Tibial nerve (tissue), 4 donors: ENCODE results near the gene NTNG1.

Source experiments
- EP300 ChIP-seq, 2 donors: sonication (generic); formaldehyde crosslinking; IDR thresholded peaks; one replicate each; pipeline ENCODE4 v1.6.1; 2017; ENCODE audit warnings: antibody characterized with exemption in 2 of 2, mild to moderate bottlenecking in 1 of 2
- POLR2A ChIP-seq, 2 donors: fragments of 450-650 bp; IDR thresholded peaks; one replicate each; pipeline ENCODE4 v1.6.1; 2017; ENCODE audit warnings: antibody characterized with exemption in 2 of 2, mild to moderate bottlenecking in 2 of 2, moderate library complexity in 2 of 2
- TF ChIP-seq, protein P1 (sequence below), 5 experiments: fragments of 200-600 bp in 3 of 5; fragments of 450-650 bp in 2 of 5; sonication (generic) in 3 of 5; IDR thresholded peaks; one replicate each; pipeline ENCODE4 v1.5.1; 2016 to 2019; ENCODE audit warnings: antibody characterized with exemption in 5 of 5, mild to moderate bottlenecking in 3 of 5, moderate library complexity in 2 of 5

GRCh38 chr1:107501081-107501605 lies 360.3 kb downstream of the NTNG1 start:
- TF ChIP-seq, protein P1, sequence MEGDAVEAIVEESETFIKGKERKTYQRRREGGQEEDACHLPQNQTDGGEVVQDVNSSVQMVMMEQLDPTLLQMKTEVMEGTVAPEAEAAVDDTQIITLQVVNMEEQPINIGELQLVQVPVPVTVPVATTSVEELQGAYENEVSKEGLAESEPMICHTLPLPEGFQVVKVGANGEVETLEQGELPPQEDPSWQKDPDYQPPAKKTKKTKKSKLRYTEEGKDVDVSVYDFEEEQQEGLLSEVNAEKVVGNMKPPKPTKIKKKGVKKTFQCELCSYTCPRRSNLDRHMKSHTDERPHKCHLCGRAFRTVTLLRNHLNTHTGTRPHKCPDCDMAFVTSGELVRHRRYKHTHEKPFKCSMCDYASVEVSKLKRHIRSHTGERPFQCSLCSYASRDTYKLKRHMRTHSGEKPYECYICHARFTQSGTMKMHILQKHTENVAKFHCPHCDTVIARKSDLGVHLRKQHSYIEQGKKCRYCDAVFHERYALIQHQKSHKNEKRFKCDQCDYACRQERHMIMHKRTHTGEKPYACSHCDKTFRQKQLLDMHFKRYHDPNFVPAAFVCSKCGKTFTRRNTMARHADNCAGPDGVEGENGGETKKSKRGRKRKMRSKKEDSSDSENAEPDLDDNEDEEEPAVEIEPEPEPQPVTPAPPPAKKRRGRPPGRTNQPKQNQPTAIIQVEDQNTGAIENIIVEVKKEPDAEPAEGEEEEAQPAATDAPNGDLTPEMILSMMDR (IDR thresholded peaks at IDR 0.05) = no peak
- TF ChIP-seq POLR2A (IDR thresholded peaks at IDR 0.05) = no peak
- no peak for TF ChIP-seq EP300 (IDR thresholded peaks at IDR 0.05)
